ENCODE measurements around the gene INPP5J.

Gene INPP5J

GRCh38 chr22:31154975-31155374 is 32.2 kb downstream of the INPP5J start (continued):
- no peak for TF ChIP-seq ZBTB10 (tag by site-specific recombination; IDR thresholded peaks at IDR 0.05)
- no peak for TF ChIP-seq PRDM1 (tag by site-specific recombination; IDR thresholded peaks at IDR 0.05)
- TF ChIP-seq ZNF398 (tag by site-specific recombination; IDR thresholded peaks at IDR 0.05): no peak
- TF ChIP-seq ZNF529 (tag by site-specific recombination; IDR thresholded peaks at IDR 0.05; ENCODE audit: insufficient replicate concordance): no peak
- no peak for TF ChIP-seq ZNF148 (tag by site-specific recombination; IDR thresholded peaks at IDR 0.05; ENCODE audit: borderline replicate concordance)
- TF ChIP-seq ZNF311 (tag by site-specific recombination; IDR thresholded peaks at IDR 0.05; ENCODE audit: borderline replicate concordance): no peak
- no peak for TF ChIP-seq ZBTB26 (tag by site-specific recombination; optimal IDR thresholded peaks at IDR 0.05)
- TF ChIP-seq ATF2 (tag by site-specific recombination; IDR thresholded peaks at IDR 0.05; ENCODE audit: low read depth): no peak

- Histone ChIP-seq H3K4me3 (ENCODE audit: low read depth, low read length) (no peak overlapping the region), H3K36me3 (ENCODE audit: control insufficient read depth in 2 of 2, insufficient read depth in 1 of 2, low read length in 2 of 2) (no peaks in the 10 kb centered on the region), H3K27ac (ENCODE audit: extremely low read depth, low read depth, low read length) (no peak overlapping the region), H3K9me3 (ENCODE audit: control insufficient read depth, insufficient read depth, low read depth, low read length) (no peaks in the 10 kb centered on the region), H3K4me1 (ENCODE audit: control insufficient read depth, insufficient read depth, low read length) (no peaks in the 10 kb centered on the region)
- ChIA-PET POLR2A (no interaction called here), CTCF (interaction anchor here (0.6 to 1.7 kb wide), 4 partner anchors 47 to 392 kb away, joined by 4 to 10 read pairs (median 4); partner anchors contain the start of genes LIMK2 and SELENOM)
- TF ChIP-seq FEZF1 (tag by site-specific recombination; IDR thresholded peaks at IDR 0.05) (no peak), ZIC2 (tag by site-specific recombination; IDR thresholded peaks at IDR 0.05) (no peak), BCL11A (tag by site-specific recombination; IDR thresholded peaks at IDR 0.05; ENCODE audit: low read depth) (no peak), ZNF423 (tag by site-specific recombination; IDR thresholded peaks at IDR 0.05) (no peak), ZXDB (tag by site-specific recombination; IDR thresholded peaks at IDR 0.05) (no peak), ZNF37A (tag by site-specific recombination; IDR thresholded peaks at IDR 0.05) (no peak), PBX3 (CRISPR knock-in tag; IDR thresholded peaks at IDR 0.05) (no peak), ZNF175 (tag by site-specific recombination; IDR thresholded peaks at IDR 0.05) (no peak), ZNF785 (tag by site-specific recombination; IDR thresholded peaks at IDR 0.05) (no peak), ZNF112 (tag by site-specific recombination; IDR thresholded peaks at IDR 0.05) (no peak), PATZ1 (tag by site-specific recombination; IDR thresholded peaks at IDR 0.05) (no peak), ZNF521 (tag by site-specific recombination; IDR thresholded peaks at IDR 0.05) (no peak), ZNF596 (tag by site-specific recombination; IDR thresholded peaks at IDR 0.05) (no peak), ZNF266 (tag by site-specific recombination; IDR thresholded peaks at IDR 0.05; ENCODE audit: low read depth) (no peak), ZNF391 (tag by site-specific recombination; IDR thresholded peaks at IDR 0.05; ENCODE audit: borderline replicate concordance, low read depth) (no peak)
These were observed 32.7 kb downstream of the INPP5J start for GRCh38 chr22:31155422-31155821.

All from HEK293 (cell line).